ENCODE results near the gene CCDC93. TPM values are rescaled to one million over a fixed set of nuclear protein-coding genes. Genes with fewer than 3 reads are reported as not detected.

CCDC93 gene, protein sequence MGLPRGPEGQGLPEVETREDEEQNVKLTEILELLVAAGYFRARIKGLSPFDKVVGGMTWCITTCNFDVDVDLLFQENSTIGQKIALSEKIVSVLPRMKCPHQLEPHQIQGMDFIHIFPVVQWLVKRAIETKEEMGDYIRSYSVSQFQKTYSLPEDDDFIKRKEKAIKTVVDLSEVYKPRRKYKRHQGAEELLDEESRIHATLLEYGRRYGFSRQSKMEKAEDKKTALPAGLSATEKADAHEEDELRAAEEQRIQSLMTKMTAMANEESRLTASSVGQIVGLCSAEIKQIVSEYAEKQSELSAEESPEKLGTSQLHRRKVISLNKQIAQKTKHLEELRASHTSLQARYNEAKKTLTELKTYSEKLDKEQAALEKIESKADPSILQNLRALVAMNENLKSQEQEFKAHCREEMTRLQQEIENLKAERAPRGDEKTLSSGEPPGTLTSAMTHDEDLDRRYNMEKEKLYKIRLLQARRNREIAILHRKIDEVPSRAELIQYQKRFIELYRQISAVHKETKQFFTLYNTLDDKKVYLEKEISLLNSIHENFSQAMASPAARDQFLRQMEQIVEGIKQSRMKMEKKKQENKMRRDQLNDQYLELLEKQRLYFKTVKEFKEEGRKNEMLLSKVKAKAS
- total RNA-seq: 15.7 TPM

DNA sequence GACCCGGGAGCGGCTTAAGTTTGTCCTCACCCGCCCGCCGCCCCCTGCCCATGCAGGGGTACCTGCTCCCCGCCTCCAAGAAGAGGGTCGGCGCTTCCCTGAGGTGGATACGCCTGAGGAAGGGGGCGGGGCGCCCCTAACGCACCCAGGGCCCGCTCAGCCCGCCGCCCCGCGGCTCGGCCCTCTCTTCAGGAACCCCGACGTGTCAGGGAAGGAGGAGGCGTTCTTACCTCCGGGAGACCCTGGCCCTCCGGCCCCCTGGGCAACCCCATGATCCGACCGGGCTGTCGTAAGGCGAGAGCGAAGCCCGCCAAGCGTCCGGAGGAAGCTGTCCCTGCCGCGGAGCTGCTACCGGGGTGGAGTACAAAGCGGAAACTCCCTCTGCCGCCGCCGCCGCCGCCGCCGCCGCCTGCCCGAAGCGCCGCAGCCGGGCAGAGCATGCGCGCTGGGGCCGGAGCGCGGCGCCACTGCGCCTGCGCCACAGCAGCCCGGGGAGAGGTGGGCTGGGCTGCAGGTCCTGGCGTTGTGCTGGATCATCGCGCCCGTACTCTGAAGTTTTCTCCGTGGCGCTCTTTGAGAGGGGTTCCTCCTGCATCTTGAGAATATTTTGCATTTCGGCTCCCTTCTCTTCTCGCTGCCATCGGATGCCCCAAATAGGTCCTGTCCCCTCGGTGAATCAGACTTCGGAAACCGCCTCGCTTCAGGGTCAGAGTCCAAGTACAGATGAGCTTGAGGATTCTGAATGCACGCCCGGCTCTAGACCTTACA lies at the start of gene CCDC93:
TSS of gene CCDC93 (minus strand) at position 347 of the 768 bp plus-strand sequence. CDS start at position 272, 75 bp downstream.
- Histone ChIP-seq H3K36me3 (ENCODE audit: control insufficient read depth in 3 of 3, insufficient read depth in 3 of 3, low read length in 3 of 3) (no peaks in the 10 kb centered on the region), H3K4me3 (ENCODE audit: low read length in 3 of 3) (peak within 1 kb of the TSS; percentile 93 to 95 (median 94)), H3K4me1 (ENCODE audit: control insufficient read depth in 3 of 3, insufficient read depth in 3 of 3, low read length in 3 of 3) (peaks cover 14 to 27% (median 16%) of the 10 kb centered on the region in 3 donors)

DNA sequence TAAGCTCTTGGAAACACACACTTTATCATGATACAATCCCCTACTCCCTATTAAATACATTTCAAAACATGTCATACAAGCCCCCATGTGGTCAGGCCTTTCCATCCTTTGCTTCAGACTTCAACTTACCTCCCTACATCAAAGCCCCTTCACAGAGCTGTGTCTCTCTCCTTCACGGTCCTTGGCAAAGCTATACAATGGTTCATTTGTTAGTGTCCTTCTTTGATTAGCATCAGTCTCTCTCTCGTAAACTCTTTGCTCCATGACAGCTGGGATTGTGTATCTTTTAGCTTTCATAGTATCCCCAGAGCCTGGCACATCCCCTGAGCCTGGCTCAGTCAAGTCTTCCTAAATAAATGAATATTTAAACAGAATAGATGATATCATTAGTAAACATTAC lies 48.8 kb upstream of the CCDC93 start:
- peaks cover 0 to 5% (median 0%) of the 10 kb centered on the region in 3 donors for H3K27me3 ChIP-seq (ENCODE audit: control insufficient read depth in 3 of 3, insufficient read depth in 3 of 3, low read length in 3 of 3)
- peaks cover 0 to 5% (median 0%) of the 10 kb centered on the region in 3 donors for H3K4me1 ChIP-seq (ENCODE audit: control insufficient read depth in 3 of 3, insufficient read depth in 3 of 3, low read length in 3 of 3)
- no peak overlapping the region for H3K4me3 ChIP-seq (ENCODE audit: low read length in 3 of 3)
- no peaks in the 10 kb centered on the region for H3K36me3 ChIP-seq (ENCODE audit: control insufficient read depth in 3 of 3, insufficient read depth in 3 of 3, low read length in 3 of 3)
- H3K9me3 ChIP-seq (ENCODE audit: control insufficient read depth in 3 of 3, low read length in 3 of 3): no peaks in the 10 kb centered on the region
- no peak overlapping the region for H3K9ac ChIP-seq (ENCODE audit: low read depth in 1 of 3, low read length in 3 of 3)
- no peak overlapping the region for H3K27ac ChIP-seq (ENCODE audit: low read depth, low read length)

More for the DNA sequence above, at the start of gene CCDC93:
- Histone ChIP-seq H3K9me3 (ENCODE audit: control insufficient read depth in 3 of 3, low read length in 3 of 3) (no peaks in the 10 kb centered on the region), H3K27ac (ENCODE audit: low read depth, low read length) (peak within 1 kb of the TSS; percentile 91), H3K9ac (ENCODE audit: low read depth in 1 of 3, low read length in 3 of 3) (peak within 1 kb of the TSS; percentile 87 to 95 (median 89)), H3K27me3 (ENCODE audit: control insufficient read depth in 3 of 3, insufficient read depth in 3 of 3, low read length in 3 of 3) (no peaks in the 10 kb centered on the region)

DNA sequence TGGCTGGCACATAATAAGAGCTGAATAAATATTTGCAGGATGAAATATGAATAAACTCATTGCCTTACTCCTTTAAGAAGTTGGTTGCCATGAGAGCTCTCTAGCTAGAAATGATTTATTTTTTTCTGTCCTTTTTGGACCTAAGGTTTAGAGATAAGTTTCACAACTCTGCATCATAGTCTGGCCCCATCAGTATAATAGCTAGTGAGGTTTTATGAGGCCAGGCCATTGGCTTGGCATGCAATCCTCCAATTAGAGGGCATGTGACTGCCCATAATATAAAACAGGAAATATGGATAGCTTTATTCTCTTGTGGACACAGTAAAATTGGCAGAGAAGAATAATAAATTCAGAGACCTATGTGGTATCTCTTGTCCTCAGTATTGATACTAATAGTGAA lies 48.2 kb upstream of the CCDC93 start:
- Histone ChIP-seq H3K36me3 (ENCODE audit: control insufficient read depth in 3 of 3, insufficient read depth in 3 of 3, low read length in 3 of 3) (no peaks in the 10 kb centered on the region), H3K9me3 (ENCODE audit: control insufficient read depth in 3 of 3, low read length in 3 of 3) (no peaks in the 10 kb centered on the region), H3K27ac (ENCODE audit: low read depth, low read length) (no peak overlapping the region), H3K27me3 (ENCODE audit: control insufficient read depth in 3 of 3, insufficient read depth in 3 of 3, low read length in 3 of 3) (peaks cover 0 to 3% (median 0%) of the 10 kb centered on the region in 3 donors), H3K4me3 (ENCODE audit: low read length in 3 of 3) (no peak overlapping the region), H3K9ac (ENCODE audit: low read depth in 1 of 3, low read length in 3 of 3) (no peak overlapping the region), H3K4me1 (ENCODE audit: control insufficient read depth in 3 of 3, insufficient read depth in 3 of 3, low read length in 3 of 3) (peaks cover 0 to 5% (median 0%) of the 10 kb centered on the region in 3 donors)

DNA sequence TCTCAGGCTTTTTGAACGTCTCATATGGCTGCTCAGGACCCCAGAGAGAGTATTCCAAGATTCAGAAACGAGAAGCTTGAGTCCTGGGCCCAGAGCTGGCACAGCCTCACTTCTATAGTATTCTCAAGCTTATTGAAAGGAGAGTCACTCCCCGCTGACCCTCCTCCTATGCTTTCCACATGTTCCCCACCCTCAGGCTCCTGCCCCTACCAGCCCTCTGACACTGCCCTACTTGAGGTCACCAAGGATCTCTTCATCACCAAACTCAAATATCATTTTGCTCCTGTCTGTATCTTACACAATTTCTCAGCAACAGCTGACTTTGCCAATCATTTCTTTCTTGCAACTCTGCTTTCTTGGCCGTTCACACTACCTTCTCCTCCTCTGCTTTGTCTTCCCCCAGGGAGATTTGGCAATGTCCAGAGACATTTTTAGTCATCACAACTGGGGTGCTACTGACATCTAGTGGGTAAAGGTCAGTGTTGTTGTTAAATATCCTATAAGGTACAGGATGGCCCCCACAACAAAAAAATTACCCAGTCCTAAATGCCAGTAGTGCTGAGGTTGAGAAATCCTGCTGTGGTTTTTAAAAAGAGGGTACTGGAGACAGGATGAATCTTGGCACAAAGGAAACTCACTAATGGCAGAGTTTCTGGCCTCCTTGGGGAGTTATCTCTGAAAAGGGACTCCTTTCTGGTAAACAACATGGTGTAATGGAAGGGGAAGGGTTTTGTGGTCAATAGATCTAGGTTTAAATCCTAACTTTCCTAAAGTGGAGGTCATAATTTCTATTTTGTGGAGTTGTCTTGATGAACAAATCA lies 47.5 kb upstream of the CCDC93 start:
- H3K9me3 ChIP-seq (ENCODE audit: control insufficient read depth in 3 of 3, low read length in 3 of 3): no peaks in the 10 kb centered on the region
- H3K4me1 ChIP-seq (ENCODE audit: control insufficient read depth in 3 of 3, insufficient read depth in 3 of 3, low read length in 3 of 3): peaks cover 0 to 5% (median 0%) of the 10 kb centered on the region in 3 donors
- H3K27ac ChIP-seq (ENCODE audit: low read depth, low read length): no peak overlapping the region
- H3K27me3 ChIP-seq (ENCODE audit: control insufficient read depth in 3 of 3, insufficient read depth in 3 of 3, low read length in 3 of 3): no peaks in the 10 kb centered on the region
- no peaks in the 10 kb centered on the region for H3K36me3 ChIP-seq (ENCODE audit: control insufficient read depth in 3 of 3, insufficient read depth in 3 of 3, low read length in 3 of 3)
- H3K4me3 ChIP-seq (ENCODE audit: low read length in 3 of 3): no peak overlapping the region
- no peak overlapping the region for H3K9ac ChIP-seq (ENCODE audit: low read depth in 1 of 3, low read length in 3 of 3)

DNA sequence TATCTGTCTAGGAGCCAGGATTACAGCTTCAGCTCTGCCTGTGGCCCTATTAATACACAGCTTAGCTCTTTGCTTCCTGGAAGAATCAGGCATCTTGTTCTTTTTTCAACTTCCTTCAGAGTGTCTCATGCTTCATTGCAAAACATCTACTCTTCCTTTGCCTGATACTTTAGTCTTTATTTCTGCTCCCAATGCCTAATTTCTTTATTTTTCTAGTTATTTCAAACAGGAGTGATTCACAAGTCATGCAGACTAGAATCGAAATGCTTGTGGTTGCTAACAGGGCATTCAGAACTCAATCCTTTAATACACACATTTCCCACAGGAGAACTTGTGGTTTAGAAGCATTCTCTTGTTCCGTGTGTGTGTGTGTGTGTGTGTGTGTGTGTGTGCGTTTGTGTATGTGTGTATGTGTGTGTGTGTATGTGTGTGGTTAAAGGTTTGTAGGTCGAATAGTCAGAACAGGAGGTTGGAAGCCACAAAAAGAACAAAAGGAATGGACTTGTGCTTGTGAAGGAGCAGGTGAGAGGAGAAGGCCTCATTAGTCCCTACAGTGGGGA lies 46.1 kb upstream of the CCDC93 start:
- Histone ChIP-seq H3K4me3 (ENCODE audit: low read length in 3 of 3) (no peak overlapping the region), H3K9ac (ENCODE audit: low read depth in 1 of 3, low read length in 3 of 3) (no peak overlapping the region), H3K36me3 (ENCODE audit: control insufficient read depth in 3 of 3, insufficient read depth in 3 of 3, low read length in 3 of 3) (no peaks in the 10 kb centered on the region), H3K27me3 (ENCODE audit: control insufficient read depth in 3 of 3, insufficient read depth in 3 of 3, low read length in 3 of 3) (no peaks in the 10 kb centered on the region), H3K4me1 (ENCODE audit: control insufficient read depth in 3 of 3, insufficient read depth in 3 of 3, low read length in 3 of 3) (peaks cover 0 to 5% (median 0%) of the 10 kb centered on the region in 3 donors), H3K9me3 (ENCODE audit: control insufficient read depth in 3 of 3, low read length in 3 of 3) (no peaks in the 10 kb centered on the region), H3K27ac (ENCODE audit: low read depth, low read length) (peak overlapping the region; percentile 26)

DNA sequence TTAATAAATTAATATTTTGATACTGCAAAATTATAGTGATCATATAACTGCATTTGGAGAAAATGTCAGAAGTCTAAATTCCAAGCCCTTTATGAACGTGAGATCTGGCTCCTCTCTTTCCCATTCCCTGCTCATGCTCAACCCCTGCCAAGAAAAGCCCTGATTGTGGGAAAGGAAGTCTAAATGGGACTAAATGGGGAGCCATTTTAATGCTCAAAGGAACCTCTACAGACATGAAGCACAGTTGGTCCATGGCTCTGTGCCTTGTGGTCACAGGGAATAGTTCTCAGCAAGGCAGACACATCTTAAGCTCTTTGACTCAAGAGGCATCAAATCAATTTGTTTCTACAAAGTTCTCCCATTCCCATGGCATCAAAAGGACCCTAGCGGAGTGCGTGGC lies 45.1 kb upstream of the CCDC93 start:
- Histone ChIP-seq H3K36me3 (ENCODE audit: control insufficient read depth in 3 of 3, insufficient read depth in 3 of 3, low read length in 3 of 3) (no peaks in the 10 kb centered on the region), H3K4me3 (ENCODE audit: low read length in 3 of 3) (no peak overlapping the region), H3K9ac (ENCODE audit: low read depth in 1 of 3, low read length in 3 of 3) (no peak overlapping the region), H3K9me3 (ENCODE audit: control insufficient read depth in 3 of 3, low read length in 3 of 3) (no peaks in the 10 kb centered on the region), H3K4me1 (ENCODE audit: control insufficient read depth in 3 of 3, insufficient read depth in 3 of 3, low read length in 3 of 3) (peaks cover 0 to 5% (median 0%) of the 10 kb centered on the region in 3 donors), H3K27ac (ENCODE audit: low read depth, low read length) (peak overlapping the region; percentile 26), H3K27me3 (ENCODE audit: control insufficient read depth in 3 of 3, insufficient read depth in 3 of 3, low read length in 3 of 3) (no peaks in the 10 kb centered on the region)

DNA sequence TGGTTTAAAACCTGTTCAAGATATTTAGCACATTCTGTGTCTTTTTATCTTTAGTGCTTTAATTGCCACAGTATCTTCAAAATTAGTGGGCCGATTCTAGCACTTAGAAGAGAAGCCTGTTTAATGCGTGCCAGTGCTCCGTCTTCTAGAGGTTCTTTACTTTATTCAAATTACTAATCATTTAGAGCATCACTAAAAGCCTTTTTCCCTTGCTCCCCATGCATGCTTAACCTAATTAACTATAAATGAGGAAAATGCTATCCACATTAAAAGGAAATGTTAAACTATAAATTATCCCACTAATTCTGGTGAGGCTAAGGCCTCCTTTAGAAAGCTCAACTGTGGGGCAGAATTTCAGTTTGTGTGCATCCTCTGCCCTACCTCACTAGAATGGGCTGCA lies 42.9 kb upstream of the CCDC93 start:
- Histone ChIP-seq H3K4me1 (ENCODE audit: control insufficient read depth in 3 of 3, insufficient read depth in 3 of 3, low read length in 3 of 3) (peaks cover 0 to 5% (median 0%) of the 10 kb centered on the region in 3 donors), H3K36me3 (ENCODE audit: control insufficient read depth in 3 of 3, insufficient read depth in 3 of 3, low read length in 3 of 3) (no peaks in the 10 kb centered on the region), H3K27ac (ENCODE audit: low read depth, low read length) (no peak overlapping the region), H3K9ac (ENCODE audit: low read depth in 1 of 3, low read length in 3 of 3) (no peak overlapping the region), H3K27me3 (ENCODE audit: control insufficient read depth in 3 of 3, insufficient read depth in 3 of 3, low read length in 3 of 3) (peaks cover 0 to 2% (median 0%) of the 10 kb centered on the region in 3 donors), H3K9me3 (ENCODE audit: control insufficient read depth in 3 of 3, low read length in 3 of 3) (no peaks in the 10 kb centered on the region), H3K4me3 (ENCODE audit: low read length in 3 of 3) (no peak overlapping the region)

DNA sequence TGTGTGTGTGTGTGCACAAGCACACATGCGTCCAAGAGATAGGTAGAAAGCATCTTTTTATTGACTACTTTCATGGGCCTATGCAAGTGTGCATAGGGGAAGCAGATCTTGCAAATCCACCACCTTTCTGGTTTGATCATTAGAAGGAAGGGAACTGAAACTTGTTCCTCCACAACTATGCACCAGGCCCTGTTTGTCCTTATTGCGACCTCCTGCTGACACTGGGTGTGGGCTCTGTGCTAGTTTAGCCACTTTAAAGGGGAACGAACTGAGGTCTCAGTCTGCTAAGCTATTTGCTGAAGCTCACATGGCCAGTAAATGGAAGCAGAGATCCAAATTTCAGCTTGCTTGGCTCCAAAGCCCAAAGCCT lies 42.3 kb upstream of the CCDC93 start:
- no peak overlapping the region for H3K4me3 ChIP-seq (ENCODE audit: low read length in 3 of 3)
- H3K36me3 ChIP-seq (ENCODE audit: control insufficient read depth in 3 of 3, insufficient read depth in 3 of 3, low read length in 3 of 3): no peaks in the 10 kb centered on the region
- no peak overlapping the region for H3K27ac ChIP-seq (ENCODE audit: low read depth, low read length)
- no peak overlapping the region for H3K9ac ChIP-seq (ENCODE audit: low read depth in 1 of 3, low read length in 3 of 3)
- peaks cover 0 to 2% (median 0%) of the 10 kb centered on the region in 3 donors for H3K27me3 ChIP-seq (ENCODE audit: control insufficient read depth in 3 of 3, insufficient read depth in 3 of 3, low read length in 3 of 3)
- H3K9me3 ChIP-seq (ENCODE audit: control insufficient read depth in 3 of 3, low read length in 3 of 3): no peaks in the 10 kb centered on the region
- H3K4me1 ChIP-seq (ENCODE audit: control insufficient read depth in 3 of 3, insufficient read depth in 3 of 3, low read length in 3 of 3): peaks cover 0 to 5% (median 0%) of the 10 kb centered on the region in 3 donors

DNA sequence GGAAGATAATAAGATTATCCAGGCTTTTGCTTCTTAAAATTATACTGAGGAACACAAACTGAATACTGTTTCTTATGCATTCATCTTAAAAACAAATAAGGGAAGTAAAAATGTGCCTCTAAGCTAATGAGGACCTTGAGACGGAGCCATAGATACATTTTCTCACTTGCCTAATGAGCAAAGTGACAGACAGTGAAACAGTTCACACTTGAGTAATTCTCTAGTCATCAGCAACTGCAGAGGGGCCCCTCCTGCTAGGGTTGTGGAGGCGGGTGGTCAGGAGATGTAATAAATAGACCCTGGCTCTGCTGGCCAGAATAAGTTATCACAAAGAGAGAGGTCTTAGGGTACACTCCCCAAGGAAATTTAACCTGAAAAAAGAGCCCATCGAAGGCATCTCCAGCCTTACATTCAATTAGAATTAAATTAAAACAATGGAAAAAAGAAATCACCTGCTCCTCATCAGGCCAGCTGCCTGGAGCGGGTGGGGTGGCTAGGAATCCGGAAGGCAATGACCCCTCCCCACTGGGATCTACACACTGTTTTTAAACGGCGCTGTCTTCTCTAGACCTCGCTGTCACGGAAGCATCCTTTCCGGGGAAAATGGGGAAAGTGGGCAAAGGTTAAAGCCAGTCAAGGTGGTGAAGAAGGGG lies 41.8 kb upstream of the CCDC93 start:
- no peaks in the 10 kb centered on the region for H3K9me3 ChIP-seq (ENCODE audit: control insufficient read depth in 3 of 3, low read length in 3 of 3)
- H3K4me1 ChIP-seq (ENCODE audit: control insufficient read depth in 3 of 3, insufficient read depth in 3 of 3, low read length in 3 of 3): peaks cover 0 to 4% (median 0%) of the 10 kb centered on the region in 3 donors
- H3K4me3 ChIP-seq (ENCODE audit: low read length in 3 of 3): no peak overlapping the region
- no peaks in the 10 kb centered on the region for H3K36me3 ChIP-seq (ENCODE audit: control insufficient read depth in 3 of 3, insufficient read depth in 3 of 3, low read length in 3 of 3)
- no peak overlapping the region for H3K27ac ChIP-seq (ENCODE audit: low read depth, low read length)
- H3K9ac ChIP-seq (ENCODE audit: low read depth in 1 of 3, low read length in 3 of 3): no peak overlapping the region
- H3K27me3 ChIP-seq (ENCODE audit: control insufficient read depth in 3 of 3, insufficient read depth in 3 of 3, low read length in 3 of 3): peaks cover 0 to 2% (median 0%) of the 10 kb centered on the region in 3 donors
